ENCODE results near the gene NEK8. TPM values are rescaled to one million over a fixed set of nuclear protein-coding genes. Genes with fewer than 3 reads are reported as not detected.

NEK8 gene
- total and polyA plus RNA-seq, 9 of the 15 experiments (the other 6 are each of a cell fraction or from before 2014, with no cell fraction given), result 0.98 to 16.6 (median 4.6) TPM

DNA sequence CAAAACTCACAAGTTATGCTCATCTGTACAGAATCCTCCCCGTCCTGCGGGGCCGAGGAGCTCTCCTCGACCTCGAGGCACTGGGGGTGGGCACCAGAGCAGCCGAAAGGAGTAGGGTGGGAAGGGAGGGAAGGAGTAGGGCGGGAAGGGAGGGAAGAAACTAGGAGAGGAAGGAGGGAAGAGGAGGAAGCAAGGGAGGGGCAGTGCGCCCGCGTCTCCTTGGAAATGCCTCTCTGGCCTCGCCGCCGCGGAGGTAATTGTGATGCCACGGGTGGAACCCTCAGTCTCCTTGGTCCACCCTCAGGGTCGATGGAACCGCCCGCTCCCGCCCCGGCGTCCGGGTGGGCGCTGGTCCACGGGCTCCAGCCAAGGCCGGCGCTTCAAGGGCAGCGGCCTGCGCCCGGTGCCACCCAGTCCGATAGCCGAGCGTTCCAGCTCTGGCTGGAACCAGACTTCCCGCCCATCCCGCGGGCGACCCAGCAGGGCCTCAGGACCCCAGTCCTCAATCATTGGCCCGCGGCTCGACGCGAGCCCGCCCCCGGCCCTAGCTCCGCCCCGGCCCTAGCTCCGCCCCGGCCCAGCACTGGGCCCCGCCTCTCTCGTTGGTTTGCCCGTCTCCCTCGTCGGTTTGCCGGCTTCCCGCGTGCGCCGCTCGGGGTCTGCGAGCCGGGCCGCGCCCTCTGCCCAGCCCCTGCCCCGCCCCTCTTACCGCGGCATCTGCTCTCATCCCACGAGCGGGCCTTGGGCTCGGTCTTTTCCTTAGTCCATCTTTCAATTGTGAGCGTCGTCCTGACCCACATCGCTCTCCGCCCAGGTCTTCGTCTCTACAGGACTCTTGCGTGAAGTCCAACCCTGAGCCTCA is 17.5 kb upstream of the NEK8 start (continued):
- TF ChIP-seq NCOA1 (IDR thresholded peaks at IDR 0.05; ENCODE audit: low read depth) (no peak; the same call in 1 of the 2 replicates), DACH1 (IDR thresholded peaks at IDR 0.05; ENCODE audit: partially characterized antibody) (no peak), ZNF431 (CRISPR knock-in tag; IDR thresholded peaks at IDR 0.05) (peak; percentile 41; the same call in 1 of the 2 replicates), ZFP36 (IDR thresholded peaks at IDR 0.05; ENCODE audit: low read depth, low read length, partially characterized antibody) (no peak), ZNF57 (CRISPR knock-in tag; IDR thresholded peaks at IDR 0.05) (peak; percentile 79; the same call in 1 of the 2 replicates), FOS (IDR thresholded peaks at IDR 0.05; ENCODE audit: extremely low read depth, insufficient read length) (peak; percentile 4), TRIM28 (IDR thresholded peaks at IDR 0.05) (no peak), DIDO1 (tag; IDR thresholded peaks at IDR 0.05; ENCODE audit: low read depth) (no peak), SMC3 (conservative IDR thresholded peaks at IDR 0.05; ENCODE audit: insufficient read depth, low read depth, low read length) (no peak), RHOXF2B (CRISPR knock-in tag; conservative IDR thresholded peaks at IDR 0.05) (no peak), JUNB (CRISPR knock-in tag; conservative IDR thresholded peaks at IDR 0.05) (no peak), BCOR (IDR thresholded peaks at IDR 0.05) (no peak), HIVEP1 (CRISPR knock-in tag; IDR thresholded peaks at IDR 0.05) (0 out of 2 replicates have a peak, but pooled peaks have one; percentile 38), ARID1B (IDR thresholded peaks at IDR 0.05) (no peak), U2AF1 (optimal IDR thresholded peaks at IDR 0.05; ENCODE audit: low read depth, low read length) (peak; percentile 65), KDM2B (CRISPR knock-in tag; IDR thresholded peaks at IDR 0.05) (peak; percentile 82)
- TF ChIP-seq, protein P1, sequence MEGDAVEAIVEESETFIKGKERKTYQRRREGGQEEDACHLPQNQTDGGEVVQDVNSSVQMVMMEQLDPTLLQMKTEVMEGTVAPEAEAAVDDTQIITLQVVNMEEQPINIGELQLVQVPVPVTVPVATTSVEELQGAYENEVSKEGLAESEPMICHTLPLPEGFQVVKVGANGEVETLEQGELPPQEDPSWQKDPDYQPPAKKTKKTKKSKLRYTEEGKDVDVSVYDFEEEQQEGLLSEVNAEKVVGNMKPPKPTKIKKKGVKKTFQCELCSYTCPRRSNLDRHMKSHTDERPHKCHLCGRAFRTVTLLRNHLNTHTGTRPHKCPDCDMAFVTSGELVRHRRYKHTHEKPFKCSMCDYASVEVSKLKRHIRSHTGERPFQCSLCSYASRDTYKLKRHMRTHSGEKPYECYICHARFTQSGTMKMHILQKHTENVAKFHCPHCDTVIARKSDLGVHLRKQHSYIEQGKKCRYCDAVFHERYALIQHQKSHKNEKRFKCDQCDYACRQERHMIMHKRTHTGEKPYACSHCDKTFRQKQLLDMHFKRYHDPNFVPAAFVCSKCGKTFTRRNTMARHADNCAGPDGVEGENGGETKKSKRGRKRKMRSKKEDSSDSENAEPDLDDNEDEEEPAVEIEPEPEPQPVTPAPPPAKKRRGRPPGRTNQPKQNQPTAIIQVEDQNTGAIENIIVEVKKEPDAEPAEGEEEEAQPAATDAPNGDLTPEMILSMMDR (IDR thresholded peaks at IDR 0.05 in 2 of 3, conservative IDR thresholded peaks at IDR 0.05 in 1 of 3; ENCODE audit: insufficient read depth in 2 of 3, low read depth in 1 of 3, low read length in 3 of 3), result no peak
- TF ChIP-seq, protein P2, sequence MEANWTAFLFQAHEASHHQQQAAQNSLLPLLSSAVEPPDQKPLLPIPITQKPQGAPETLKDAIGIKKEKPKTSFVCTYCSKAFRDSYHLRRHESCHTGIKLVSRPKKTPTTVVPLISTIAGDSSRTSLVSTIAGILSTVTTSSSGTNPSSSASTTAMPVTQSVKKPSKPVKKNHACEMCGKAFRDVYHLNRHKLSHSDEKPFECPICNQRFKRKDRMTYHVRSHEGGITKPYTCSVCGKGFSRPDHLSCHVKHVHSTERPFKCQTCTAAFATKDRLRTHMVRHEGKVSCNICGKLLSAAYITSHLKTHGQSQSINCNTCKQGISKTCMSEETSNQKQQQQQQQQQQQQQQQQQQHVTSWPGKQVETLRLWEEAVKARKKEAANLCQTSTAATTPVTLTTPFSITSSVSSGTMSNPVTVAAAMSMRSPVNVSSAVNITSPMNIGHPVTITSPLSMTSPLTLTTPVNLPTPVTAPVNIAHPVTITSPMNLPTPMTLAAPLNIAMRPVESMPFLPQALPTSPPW (CRISPR knock-in tag; IDR thresholded peaks at IDR 0.05), result peak; percentile 35
- TF ChIP-seq, protein P3, sequence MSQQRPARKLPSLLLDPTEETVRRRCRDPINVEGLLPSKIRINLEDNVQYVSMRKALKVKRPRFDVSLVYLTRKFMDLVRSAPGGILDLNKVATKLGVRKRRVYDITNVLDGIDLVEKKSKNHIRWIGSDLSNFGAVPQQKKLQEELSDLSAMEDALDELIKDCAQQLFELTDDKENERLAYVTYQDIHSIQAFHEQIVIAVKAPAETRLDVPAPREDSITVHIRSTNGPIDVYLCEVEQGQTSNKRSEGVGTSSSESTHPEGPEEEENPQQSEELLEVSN (IDR thresholded peaks at IDR 0.05; ENCODE audit: borderline replicate concordance in 1 of 2, extremely low read depth in 1 of 2, insufficient read depth in 1 of 2, insufficient read length in 1 of 2, low read depth in 1 of 2, low read length in 1 of 2, poor library complexity in 1 of 2, severe bottlenecking in 1 of 2), result peak; percentile 96 to 98
- TF ChIP-seq, protein P4, sequence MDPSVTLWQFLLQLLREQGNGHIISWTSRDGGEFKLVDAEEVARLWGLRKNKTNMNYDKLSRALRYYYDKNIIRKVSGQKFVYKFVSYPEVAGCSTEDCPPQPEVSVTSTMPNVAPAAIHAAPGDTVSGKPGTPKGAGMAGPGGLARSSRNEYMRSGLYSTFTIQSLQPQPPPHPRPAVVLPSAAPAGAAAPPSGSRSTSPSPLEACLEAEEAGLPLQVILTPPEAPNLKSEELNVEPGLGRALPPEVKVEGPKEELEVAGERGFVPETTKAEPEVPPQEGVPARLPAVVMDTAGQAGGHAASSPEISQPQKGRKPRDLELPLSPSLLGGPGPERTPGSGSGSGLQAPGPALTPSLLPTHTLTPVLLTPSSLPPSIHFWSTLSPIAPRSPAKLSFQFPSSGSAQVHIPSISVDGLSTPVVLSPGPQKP (CRISPR knock-in tag; IDR thresholded peaks at IDR 0.05), result no peak
- TF ChIP-seq, protein P5, sequence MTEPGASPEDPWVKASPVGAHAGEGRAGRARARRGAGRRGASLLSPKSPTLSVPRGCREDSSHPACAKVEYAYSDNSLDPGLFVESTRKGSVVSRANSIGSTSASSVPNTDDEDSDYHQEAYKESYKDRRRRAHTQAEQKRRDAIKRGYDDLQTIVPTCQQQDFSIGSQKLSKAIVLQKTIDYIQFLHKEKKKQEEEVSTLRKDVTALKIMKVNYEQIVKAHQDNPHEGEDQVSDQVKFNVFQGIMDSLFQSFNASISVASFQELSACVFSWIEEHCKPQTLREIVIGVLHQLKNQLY (CRISPR knock-in tag; conservative IDR thresholded peaks at IDR 0.05), result peak in 1 of 2 experiments; percentile 72; a peak in 1 of 4 replicates

All from K562 (cell line).